Ishikawa (cell line): ENCODE results near the gene MBOAT7.

Experiments
- EP300 ChIP-seq: IDR thresholded peaks from 2 replicates; pipeline ENCODE4 v1.6.1; 2012; ENCODE audit warnings: borderline replicate concordance
- FOXM1 ChIP-seq: IDR thresholded peaks from 2 replicates; pipeline ENCODE4 v1.6.1; 2012; ENCODE audit warnings: low read depth, borderline replicate concordance
- MAX ChIP-seq: IDR thresholded peaks from 2 replicates; pipeline ENCODE4 v1.6.1; 2012
- TAF1 ChIP-seq: IDR thresholded peaks from 2 replicates; pipeline ENCODE4 v1.6.1; 2012; ENCODE audit warnings: low read depth, mild to moderate bottlenecking
- TCF12 ChIP-seq: IDR thresholded peaks from 2 replicates; pipeline ENCODE4 v1.6.1; 2012; ENCODE audit warnings: low read depth
- YY1 ChIP-seq: IDR thresholded peaks from 2 replicates; pipeline ENCODE4 v1.6.1; 2012; ENCODE audit warnings: low read depth
- ZBTB7A ChIP-seq: IDR thresholded peaks from 2 replicates; pipeline ENCODE4 v1.6.1; 2012; ENCODE audit warnings: low read depth
- TF ChIP-seq, protein P1 (sequence below): IDR thresholded peaks from 2 replicates; pipeline ENCODE4 v1.6.1; 2012; ENCODE audit warnings: low read depth, mild to moderate bottlenecking

GRCh38 chr19:54162241-54162805, 27.1 kb downstream of the MBOAT7 start:
- TF ChIP-seq, protein P1, sequence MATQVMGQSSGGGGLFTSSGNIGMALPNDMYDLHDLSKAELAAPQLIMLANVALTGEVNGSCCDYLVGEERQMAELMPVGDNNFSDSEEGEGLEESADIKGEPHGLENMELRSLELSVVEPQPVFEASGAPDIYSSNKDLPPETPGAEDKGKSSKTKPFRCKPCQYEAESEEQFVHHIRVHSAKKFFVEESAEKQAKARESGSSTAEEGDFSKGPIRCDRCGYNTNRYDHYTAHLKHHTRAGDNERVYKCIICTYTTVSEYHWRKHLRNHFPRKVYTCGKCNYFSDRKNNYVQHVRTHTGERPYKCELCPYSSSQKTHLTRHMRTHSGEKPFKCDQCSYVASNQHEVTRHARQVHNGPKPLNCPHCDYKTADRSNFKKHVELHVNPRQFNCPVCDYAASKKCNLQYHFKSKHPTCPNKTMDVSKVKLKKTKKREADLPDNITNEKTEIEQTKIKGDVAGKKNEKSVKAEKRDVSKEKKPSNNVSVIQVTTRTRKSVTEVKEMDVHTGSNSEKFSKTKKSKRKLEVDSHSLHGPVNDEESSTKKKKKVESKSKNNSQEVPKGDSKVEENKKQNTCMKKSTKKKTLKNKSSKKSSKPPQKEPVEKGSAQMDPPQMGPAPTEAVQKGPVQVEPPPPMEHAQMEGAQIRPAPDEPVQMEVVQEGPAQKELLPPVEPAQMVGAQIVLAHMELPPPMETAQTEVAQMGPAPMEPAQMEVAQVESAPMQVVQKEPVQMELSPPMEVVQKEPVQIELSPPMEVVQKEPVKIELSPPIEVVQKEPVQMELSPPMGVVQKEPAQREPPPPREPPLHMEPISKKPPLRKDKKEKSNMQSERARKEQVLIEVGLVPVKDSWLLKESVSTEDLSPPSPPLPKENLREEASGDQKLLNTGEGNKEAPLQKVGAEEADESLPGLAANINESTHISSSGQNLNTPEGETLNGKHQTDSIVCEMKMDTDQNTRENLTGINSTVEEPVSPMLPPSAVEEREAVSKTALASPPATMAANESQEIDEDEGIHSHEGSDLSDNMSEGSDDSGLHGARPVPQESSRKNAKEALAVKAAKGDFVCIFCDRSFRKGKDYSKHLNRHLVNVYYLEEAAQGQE, result no peak
- TF ChIP-seq TAF1, result no peak
- TF ChIP-seq ZBTB7A, result no peak
- peak; percentile 65 for TF ChIP-seq MAX
- no peak for TF ChIP-seq FOXM1
- no peak for TF ChIP-seq YY1
- no peak; the same call in 1 of the 2 replicates for TF ChIP-seq EP300
- TF ChIP-seq TCF12, result no peak
